WTC11 (cell line): ENCODE data around the gene FAM13C. TPM values are rescaled to one million over a fixed set of nuclear protein-coding genes. Genes with fewer than 3 reads are reported as not detected.

Experiments used
- ATAC-seq: fragments of 200-7000 bp; cut with Tn5 transposase; 2 replicates; pipeline ENCODE4 v1.10.0; 2021; ENCODE audit warnings: mild to moderate bottlenecking, moderate library complexity
- CTCF ChIA-PET: fragments of 300-600 bp; sonication (Branson Sonifier 250); formaldehyde crosslinking; loops from one replicate; lab custom pipeline; 2021; ENCODE audit warnings: antibody characterized with exemption; lab: Charles Lee
- POLR2A ChIA-PET: fragments of 350-600 bp; sonication (Branson Sonifier 250); formaldehyde crosslinking; loops from one replicate; lab custom pipeline; 2021; ENCODE audit warnings: antibody characterized with exemption; lab: Charles Lee
- DNase-seq: peaks from one replicate; pipeline ENCODE4 v3.0.0; 2021; ENCODE audit warnings: low spot score
- H3K27ac Mint-ChIP-seq: 2 replicates; pipeline ENCODE4 v1.8.0; 2021; ENCODE audit warnings: mixed read lengths
- H3K27me3 Mint-ChIP-seq: 2 replicates; pipeline ENCODE4 v1.8.0; 2021; ENCODE audit warnings: low read depth, mild to moderate bottlenecking, moderate library complexity, mixed read lengths
- H3K36me3 Mint-ChIP-seq: 2 replicates; pipeline ENCODE4 v1.8.0; 2021; ENCODE audit warnings: mixed read lengths
- H3K4me1 Mint-ChIP-seq: 2 replicates; pipeline ENCODE4 v1.8.0; 2022; ENCODE audit warnings: mixed read lengths
- H3K4me3 Mint-ChIP-seq: 2 replicates; pipeline ENCODE4 v1.8.0; 2021; ENCODE audit warnings: mild to moderate bottlenecking, moderate library complexity, mixed read lengths
- H3K9me3 Mint-ChIP-seq: 2 replicates; pipeline ENCODE4 v1.8.0; 2021; ENCODE audit warnings: mixed read lengths
- CREB1 ChIP-seq: sonication (generic); formaldehyde crosslinking; IDR thresholded peaks from 2 replicates; pipeline ENCODE4 v1.8.0; 2023; ENCODE audit warnings: mild to moderate bottlenecking, missing genetic modification reagents
- CREM ChIP-seq: sonication (generic); formaldehyde crosslinking; IDR thresholded peaks from 2 replicates; pipeline ENCODE4 v1.8.1; 2022; ENCODE audit warnings: mild to moderate bottlenecking, missing genetic modification reagents, moderate library complexity
- ESRRA ChIP-seq: sonication (generic); formaldehyde crosslinking; IDR thresholded peaks from 2 replicates; pipeline ENCODE4 v1.8.1; 2022; ENCODE audit warnings: mild to moderate bottlenecking, missing genetic modification reagents, borderline replicate concordance
- NFYB ChIP-seq: sonication (generic); formaldehyde crosslinking; conservative IDR thresholded peaks from 2 replicates; pipeline ENCODE4 v1.8.0; 2022; ENCODE audit warnings: low read depth, missing genetic modification reagents
- SP1 ChIP-seq: sonication (generic); formaldehyde crosslinking; conservative IDR thresholded peaks from 2 replicates; pipeline ENCODE4 v1.8.1; 2022; ENCODE audit warnings: missing genetic modification reagents
- ZNF317 ChIP-seq: sonication (generic); formaldehyde crosslinking; IDR thresholded peaks from 2 replicates; pipeline ENCODE4 v1.8.1; 2023; ENCODE audit warnings: low read depth, mild to moderate bottlenecking, moderate library complexity, missing genetic modification reagents, borderline replicate concordance
- ZNF416 ChIP-seq: fragments of 250-450 bp; sonication (Bioruptor Pico); IDR thresholded peaks from 2 replicates; pipeline ENCODE4 v1.9.0; 2021; ENCODE audit warnings: mild to moderate bottlenecking, inconsistent platforms
- total RNA-seq: library from RNA; stranded (reverse); gene quantifications from 3 replicates; pipeline ENCODE4 v1.2.3, GENCODE V29; 2021
- TF ChIP-seq, protein P1 (sequence below): fragments of 250-450 bp; sonication (Bioruptor Pico); IDR thresholded peaks from 2 replicates; pipeline ENCODE4 v1.8.0; 2021; ENCODE audit warnings: mild to moderate bottlenecking
- TF ChIP-seq, protein P2 (sequence below): sonication (generic); formaldehyde crosslinking; IDR thresholded peaks from 2 replicates; pipeline ENCODE4 v1.8.1; 2022; ENCODE audit warnings: mild to moderate bottlenecking, moderate library complexity, missing genetic modification reagents
- TF ChIP-seq, protein P3 (sequence below): sonication (generic); formaldehyde crosslinking; IDR thresholded peaks from 2 replicates; pipeline ENCODE4 v1.8.0; 2023; ENCODE audit warnings: mild to moderate bottlenecking, missing genetic modification reagents
- TF ChIP-seq, protein P4 (sequence below): fragments of 250-450 bp; sonication (Bioruptor Pico); IDR thresholded peaks from 2 replicates; pipeline ENCODE4 v1.9.0; 2021; ENCODE audit warnings: mild to moderate bottlenecking, borderline replicate concordance
- TF ChIP-seq, protein P5 (sequence below): sonication (generic); formaldehyde crosslinking; IDR thresholded peaks from 2 replicates; pipeline ENCODE4 v1.8.1; 2022; ENCODE audit warnings: low read depth, mild to moderate bottlenecking, moderate library complexity, missing genetic modification reagents, borderline replicate concordance
- TF ChIP-seq, protein P6 (sequence below): fragments of 250-450 bp; sonication (Bioruptor Pico); IDR thresholded peaks from 2 replicates; pipeline ENCODE4 v1.9.0; 2021; ENCODE audit warnings: moderate library complexity, mild to moderate bottlenecking, inconsistent platforms, borderline replicate concordance
- TF ChIP-seq, protein P7 (sequence below): sonication (generic); formaldehyde crosslinking; IDR thresholded peaks from 2 replicates; pipeline ENCODE4 v1.8.1; 2022; ENCODE audit warnings: low read depth, missing genetic modification reagents, borderline replicate concordance
- TF ChIP-seq, protein P8 (sequence below): fragments of 250-450 bp; sonication (Bioruptor Pico); IDR thresholded peaks from 2 replicates; pipeline ENCODE4 v1.9.0; 2021; ENCODE audit warnings: mild to moderate bottlenecking

FAM13C gene
- total RNA-seq, 1 experiment from 2014 or later, result 1.5 TPM

DNA sequence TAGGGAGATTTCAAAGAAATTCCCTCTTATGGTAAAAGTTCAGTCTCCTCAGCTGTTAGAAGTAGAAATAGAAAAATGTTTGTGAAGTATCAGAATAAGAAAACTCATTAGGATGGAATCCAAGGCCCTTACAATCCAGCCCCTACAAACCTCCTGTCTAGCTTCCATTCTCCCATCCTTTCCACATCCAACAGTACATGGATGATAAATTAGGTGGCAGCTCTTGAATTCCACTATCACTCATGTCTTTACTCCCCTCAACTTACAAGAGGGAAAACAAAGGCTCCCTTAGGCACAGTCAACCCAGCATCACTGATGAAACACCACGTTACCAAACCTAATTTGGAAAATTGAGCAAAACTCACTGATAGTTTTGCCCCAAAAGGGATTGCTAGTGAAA is 23.0 kb downstream of the FAM13C start (continued):
- TF ChIP-seq, protein P1, sequence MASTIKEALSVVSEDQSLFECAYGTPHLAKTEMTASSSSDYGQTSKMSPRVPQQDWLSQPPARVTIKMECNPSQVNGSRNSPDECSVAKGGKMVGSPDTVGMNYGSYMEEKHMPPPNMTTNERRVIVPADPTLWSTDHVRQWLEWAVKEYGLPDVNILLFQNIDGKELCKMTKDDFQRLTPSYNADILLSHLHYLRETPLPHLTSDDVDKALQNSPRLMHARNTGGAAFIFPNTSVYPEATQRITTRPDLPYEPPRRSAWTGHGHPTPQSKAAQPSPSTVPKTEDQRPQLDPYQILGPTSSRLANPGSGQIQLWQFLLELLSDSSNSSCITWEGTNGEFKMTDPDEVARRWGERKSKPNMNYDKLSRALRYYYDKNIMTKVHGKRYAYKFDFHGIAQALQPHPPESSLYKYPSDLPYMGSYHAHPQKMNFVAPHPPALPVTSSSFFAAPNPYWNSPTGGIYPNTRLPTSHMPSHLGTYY (CRISPR knock-in tag), result no peak
- TF ChIP-seq ESRRA (CRISPR knock-in tag) (no peak), NFYB (CRISPR knock-in tag) (no peak)
- TF ChIP-seq, protein P2, sequence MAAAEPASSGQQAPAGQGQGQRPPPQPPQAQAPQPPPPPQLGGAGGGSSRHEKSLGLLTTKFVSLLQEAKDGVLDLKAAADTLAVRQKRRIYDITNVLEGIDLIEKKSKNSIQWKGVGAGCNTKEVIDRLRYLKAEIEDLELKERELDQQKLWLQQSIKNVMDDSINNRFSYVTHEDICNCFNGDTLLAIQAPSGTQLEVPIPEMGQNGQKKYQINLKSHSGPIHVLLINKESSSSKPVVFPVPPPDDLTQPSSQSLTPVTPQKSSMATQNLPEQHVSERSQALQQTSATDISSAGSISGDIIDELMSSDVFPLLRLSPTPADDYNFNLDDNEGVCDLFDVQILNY (CRISPR knock-in tag), result no peak
- TF ChIP-seq, protein P3, sequence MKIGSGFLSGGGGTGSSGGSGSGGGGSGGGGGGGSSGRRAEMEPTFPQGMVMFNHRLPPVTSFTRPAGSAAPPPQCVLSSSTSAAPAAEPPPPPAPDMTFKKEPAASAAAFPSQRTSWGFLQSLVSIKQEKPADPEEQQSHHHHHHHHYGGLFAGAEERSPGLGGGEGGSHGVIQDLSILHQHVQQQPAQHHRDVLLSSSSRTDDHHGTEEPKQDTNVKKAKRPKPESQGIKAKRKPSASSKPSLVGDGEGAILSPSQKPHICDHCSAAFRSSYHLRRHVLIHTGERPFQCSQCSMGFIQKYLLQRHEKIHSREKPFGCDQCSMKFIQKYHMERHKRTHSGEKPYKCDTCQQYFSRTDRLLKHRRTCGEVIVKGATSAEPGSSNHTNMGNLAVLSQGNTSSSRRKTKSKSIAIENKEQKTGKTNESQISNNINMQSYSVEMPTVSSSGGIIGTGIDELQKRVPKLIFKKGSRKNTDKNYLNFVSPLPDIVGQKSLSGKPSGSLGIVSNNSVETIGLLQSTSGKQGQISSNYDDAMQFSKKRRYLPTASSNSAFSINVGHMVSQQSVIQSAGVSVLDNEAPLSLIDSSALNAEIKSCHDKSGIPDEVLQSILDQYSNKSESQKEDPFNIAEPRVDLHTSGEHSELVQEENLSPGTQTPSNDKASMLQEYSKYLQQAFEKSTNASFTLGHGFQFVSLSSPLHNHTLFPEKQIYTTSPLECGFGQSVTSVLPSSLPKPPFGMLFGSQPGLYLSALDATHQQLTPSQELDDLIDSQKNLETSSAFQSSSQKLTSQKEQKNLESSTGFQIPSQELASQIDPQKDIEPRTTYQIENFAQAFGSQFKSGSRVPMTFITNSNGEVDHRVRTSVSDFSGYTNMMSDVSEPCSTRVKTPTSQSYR (CRISPR knock-in tag), result no peak

DNA sequence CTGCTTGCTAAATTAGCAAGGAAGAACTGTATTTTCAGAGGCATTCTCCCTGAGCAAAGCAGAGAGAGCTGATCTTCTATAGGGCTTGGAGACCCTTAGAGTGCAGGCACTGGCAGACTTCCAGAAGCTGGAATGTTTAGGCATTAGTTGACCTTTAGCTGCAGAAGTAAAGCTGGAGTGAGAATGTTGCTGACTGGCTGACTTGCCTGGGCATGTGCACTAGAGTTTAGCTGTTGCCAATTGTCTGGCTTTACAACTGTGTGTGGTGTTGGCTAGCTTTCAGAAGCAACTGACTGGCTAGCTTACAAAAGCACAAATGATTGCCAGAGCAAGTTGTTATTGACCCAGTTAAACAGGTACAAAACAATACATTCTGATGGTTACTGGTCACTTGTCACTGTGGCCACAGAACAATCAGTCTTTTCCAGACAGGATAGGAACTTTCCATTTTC is 25.1 kb downstream of the FAM13C start:
- peaks cover 72% of the 10 kb centered on the region for H3K27me3 Mint-ChIP-seq
- DNase-seq, result no peak
- CTCF ChIA-PET, result no interaction called here
- TF ChIP-seq, protein P4, sequence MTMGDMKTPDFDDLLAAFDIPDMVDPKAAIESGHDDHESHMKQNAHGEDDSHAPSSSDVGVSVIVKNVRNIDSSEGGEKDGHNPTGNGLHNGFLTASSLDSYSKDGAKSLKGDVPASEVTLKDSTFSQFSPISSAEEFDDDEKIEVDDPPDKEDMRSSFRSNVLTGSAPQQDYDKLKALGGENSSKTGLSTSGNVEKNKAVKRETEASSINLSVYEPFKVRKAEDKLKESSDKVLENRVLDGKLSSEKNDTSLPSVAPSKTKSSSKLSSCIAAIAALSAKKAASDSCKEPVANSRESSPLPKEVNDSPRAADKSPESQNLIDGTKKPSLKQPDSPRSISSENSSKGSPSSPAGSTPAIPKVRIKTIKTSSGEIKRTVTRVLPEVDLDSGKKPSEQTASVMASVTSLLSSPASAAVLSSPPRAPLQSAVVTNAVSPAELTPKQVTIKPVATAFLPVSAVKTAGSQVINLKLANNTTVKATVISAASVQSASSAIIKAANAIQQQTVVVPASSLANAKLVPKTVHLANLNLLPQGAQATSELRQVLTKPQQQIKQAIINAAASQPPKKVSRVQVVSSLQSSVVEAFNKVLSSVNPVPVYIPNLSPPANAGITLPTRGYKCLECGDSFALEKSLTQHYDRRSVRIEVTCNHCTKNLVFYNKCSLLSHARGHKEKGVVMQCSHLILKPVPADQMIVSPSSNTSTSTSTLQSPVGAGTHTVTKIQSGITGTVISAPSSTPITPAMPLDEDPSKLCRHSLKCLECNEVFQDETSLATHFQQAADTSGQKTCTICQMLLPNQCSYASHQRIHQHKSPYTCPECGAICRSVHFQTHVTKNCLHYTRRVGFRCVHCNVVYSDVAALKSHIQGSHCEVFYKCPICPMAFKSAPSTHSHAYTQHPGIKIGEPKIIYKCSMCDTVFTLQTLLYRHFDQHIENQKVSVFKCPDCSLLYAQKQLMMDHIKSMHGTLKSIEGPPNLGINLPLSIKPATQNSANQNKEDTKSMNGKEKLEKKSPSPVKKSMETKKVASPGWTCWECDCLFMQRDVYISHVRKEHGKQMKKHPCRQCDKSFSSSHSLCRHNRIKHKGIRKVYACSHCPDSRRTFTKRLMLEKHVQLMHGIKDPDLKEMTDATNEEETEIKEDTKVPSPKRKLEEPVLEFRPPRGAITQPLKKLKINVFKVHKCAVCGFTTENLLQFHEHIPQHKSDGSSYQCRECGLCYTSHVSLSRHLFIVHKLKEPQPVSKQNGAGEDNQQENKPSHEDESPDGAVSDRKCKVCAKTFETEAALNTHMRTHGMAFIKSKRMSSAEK (CRISPR knock-in tag), result no peak
- TF ChIP-seq ZNF317 (CRISPR knock-in tag), result no peak
- TF ChIP-seq, protein P5, sequence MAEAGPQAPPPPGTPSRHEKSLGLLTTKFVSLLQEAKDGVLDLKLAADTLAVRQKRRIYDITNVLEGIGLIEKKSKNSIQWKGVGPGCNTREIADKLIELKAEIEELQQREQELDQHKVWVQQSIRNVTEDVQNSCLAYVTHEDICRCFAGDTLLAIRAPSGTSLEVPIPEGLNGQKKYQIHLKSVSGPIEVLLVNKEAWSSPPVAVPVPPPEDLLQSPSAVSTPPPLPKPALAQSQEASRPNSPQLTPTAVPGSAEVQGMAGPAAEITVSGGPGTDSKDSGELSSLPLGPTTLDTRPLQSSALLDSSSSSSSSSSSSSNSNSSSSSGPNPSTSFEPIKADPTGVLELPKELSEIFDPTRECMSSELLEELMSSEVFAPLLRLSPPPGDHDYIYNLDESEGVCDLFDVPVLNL (CRISPR knock-in tag), result no peak
- TF ChIP-seq, protein P6, sequence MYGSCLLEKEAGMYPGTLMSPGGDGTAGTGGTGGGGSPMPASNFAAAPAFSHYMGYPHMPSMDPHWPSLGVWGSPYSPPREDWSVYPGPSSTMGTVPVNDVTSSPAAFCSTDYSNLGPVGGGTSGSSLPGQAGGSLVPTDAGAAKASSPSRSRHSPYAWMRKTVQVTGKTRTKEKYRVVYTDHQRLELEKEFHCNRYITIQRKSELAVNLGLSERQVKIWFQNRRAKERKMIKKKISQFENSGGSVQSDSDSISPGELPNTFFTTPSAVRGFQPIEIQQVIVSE (CRISPR knock-in tag), result no peak
- no peak for TF ChIP-seq SP1
- no peak for TF ChIP-seq ZNF416
- TF ChIP-seq CREB1 (CRISPR knock-in tag), result no peak
- TF ChIP-seq, protein P7, sequence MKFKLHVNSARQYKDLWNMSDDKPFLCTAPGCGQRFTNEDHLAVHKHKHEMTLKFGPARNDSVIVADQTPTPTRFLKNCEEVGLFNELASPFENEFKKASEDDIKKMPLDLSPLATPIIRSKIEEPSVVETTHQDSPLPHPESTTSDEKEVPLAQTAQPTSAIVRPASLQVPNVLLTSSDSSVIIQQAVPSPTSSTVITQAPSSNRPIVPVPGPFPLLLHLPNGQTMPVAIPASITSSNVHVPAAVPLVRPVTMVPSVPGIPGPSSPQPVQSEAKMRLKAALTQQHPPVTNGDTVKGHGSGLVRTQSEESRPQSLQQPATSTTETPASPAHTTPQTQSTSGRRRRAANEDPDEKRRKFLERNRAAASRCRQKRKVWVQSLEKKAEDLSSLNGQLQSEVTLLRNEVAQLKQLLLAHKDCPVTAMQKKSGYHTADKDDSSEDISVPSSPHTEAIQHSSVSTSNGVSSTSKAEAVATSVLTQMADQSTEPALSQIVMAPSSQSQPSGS (CRISPR knock-in tag), result no peak
- TF ChIP-seq, protein P8, sequence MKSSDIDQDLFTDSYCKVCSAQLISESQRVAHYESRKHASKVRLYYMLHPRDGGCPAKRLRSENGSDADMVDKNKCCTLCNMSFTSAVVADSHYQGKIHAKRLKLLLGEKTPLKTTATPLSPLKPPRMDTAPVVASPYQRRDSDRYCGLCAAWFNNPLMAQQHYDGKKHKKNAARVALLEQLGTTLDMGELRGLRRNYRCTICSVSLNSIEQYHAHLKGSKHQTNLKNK (CRISPR knock-in tag), result no peak
- TF ChIP-seq CREM (CRISPR knock-in tag), result no peak
- POLR2A ChIA-PET, result no interaction called here
- H3K4me1 Mint-ChIP-seq, result peaks cover 7% of the 10 kb centered on the region; the same call in 1 of the 2 replicates
- peaks cover 7% of the 10 kb centered on the region; the same call in 1 of the 2 replicates for H3K36me3 Mint-ChIP-seq
- H3K4me3 Mint-ChIP-seq, result no peak overlapping the region
- H3K27ac Mint-ChIP-seq, result no peak overlapping the region
- H3K9me3 Mint-ChIP-seq, result peaks cover 14% of the 10 kb centered on the region
- ATAC-seq, result no peak
